ENCODE measurements around the gene CRKL. TPM values are rescaled to one million over a fixed set of nuclear protein-coding genes. Genes with fewer than 3 reads are reported as not detected.
"Not testable (repeated sequence)": the region's sequence is repeated elsewhere in the genome, so short reads cannot be mapped to it uniquely, and the experiment has no call there.

Gene CRKL
- total RNA-seq, 1 experiment from 2014 or later = 35.4 TPM

GRCh38 chr22:20937031-20937793 lies 20.0 kb downstream of the CRKL start:
- no peak for TF ChIP-seq EZH2 (IDR thresholded peaks at IDR 0.05; ENCODE audit: low read length, unreplicated experiment)
- no peak for TF ChIP-seq CTCF (conservative IDR thresholded peaks at IDR 0.05; ENCODE audit: low read depth, low read length)
- TF ChIP-seq EZH2phosphoT487 (IDR thresholded peaks at IDR 0.05; ENCODE audit: borderline replicate concordance, low read length) = no peak
- CTCF ChIA-PET = no interaction called here
- no peaks in the 10 kb centered on the region for H3K9me2 ChIP-seq (replicated peaks; ENCODE audit: low read length)
- H3K9ac ChIP-seq (ENCODE audit: low read length) = no peak overlapping the region
- H3K36me3 ChIP-seq (ENCODE audit: low read depth, low read length) = peaks cover 6% of the 10 kb centered on the region
- no peaks in the 10 kb centered on the region for H3F3A ChIP-seq (ENCODE audit: low read length, unreplicated experiment)
- peaks cover 51% of the 10 kb centered on the region for H4K20me1 ChIP-seq (ENCODE audit: low read length)
- H3K4me3 ChIP-seq (ENCODE audit: low read length) = no peak overlapping the region
- no TSS peak for BruUV-seq (replicated peaks)
- POLR2A ChIA-PET (ENCODE audit: unreplicated experiment) = interaction anchor here (0.6 kb wide), 1 partner anchor 115 kb away, joined by 3 read pairs; no protein-coding TSS in a partner anchor
- no peak overlapping the region for H3K27ac ChIP-seq (ENCODE audit: low read length)
- no peaks in the 10 kb centered on the region for H3K9me3 ChIP-seq (ENCODE audit: low read length)
- H3K27me3 ChIP-seq (ENCODE audit: low read length) = no peaks in the 10 kb centered on the region
- DNase-seq (no peak), ATAC-seq (no peak; the same call in 1 of the 2 replicates)
- intact Hi-C loops (cut with micrococcal nuclease) = no loop called here
- no peak overlapping the region for H3K4me2 ChIP-seq (ENCODE audit: low read length)
- no peaks in the 10 kb centered on the region for H3K4me1 ChIP-seq (ENCODE audit: insufficient read depth, low read length)
- peaks cover 97% of the 10 kb centered on the region for H3K79me2 ChIP-seq (ENCODE audit: low read length)
- H2AFZ ChIP-seq (ENCODE audit: low read length) = no peak overlapping the region

GRCh38 chr22:20937794-20938671 lies 20.8 kb downstream of the CRKL start:
- peaks cover 6% of the 10 kb centered on the region for H3K36me3 ChIP-seq (ENCODE audit: low read depth, low read length)

DNA sequence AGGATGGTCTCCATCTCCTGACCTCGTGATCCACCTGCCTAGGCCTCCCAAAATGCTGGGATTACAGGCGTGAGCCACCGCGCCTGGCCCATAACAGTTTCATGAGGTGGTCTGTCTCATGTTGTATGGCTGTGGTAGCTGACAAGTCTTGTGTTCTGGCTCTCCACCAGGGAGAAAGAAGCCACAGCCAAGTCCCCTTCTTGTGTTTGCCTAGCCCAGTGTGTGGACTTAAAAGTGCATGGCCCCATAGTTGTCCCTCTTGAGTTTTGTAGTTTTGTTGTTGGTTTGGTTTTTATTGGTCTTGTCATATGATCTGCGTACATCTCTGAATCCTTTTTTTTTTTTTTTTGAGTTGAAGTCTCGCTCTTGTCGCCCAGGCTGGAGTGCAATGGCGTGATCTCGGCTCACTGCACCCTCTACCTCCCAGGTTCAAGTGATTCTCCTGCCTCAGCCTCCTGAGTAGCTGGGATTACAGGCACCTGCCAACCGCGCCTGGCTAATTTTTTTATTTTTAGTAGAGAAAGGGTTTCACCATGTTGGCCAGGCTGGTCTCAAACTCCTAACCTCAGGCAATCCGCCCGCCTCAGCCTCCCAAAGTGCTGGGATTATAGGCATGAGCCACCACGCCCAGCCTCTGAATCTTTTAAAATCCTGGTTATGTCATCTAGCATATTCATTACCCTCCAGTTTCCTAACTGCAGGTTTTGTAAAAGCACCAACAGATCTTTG lies 22.4 kb downstream of the CRKL start:
- POLR2A ChIA-PET (ENCODE audit: unreplicated experiment) = not testable (repeated sequence)

More at GRCh38 chr22:20937794-20938671, 20.8 kb downstream of the CRKL start:
- intact Hi-C loops (cut with micrococcal nuclease) = no loop called here
- Histone ChIP-seq H3K27ac (ENCODE audit: low read length) (no peak overlapping the region), H3K9ac (ENCODE audit: low read length) (no peak overlapping the region), H4K20me1 (ENCODE audit: low read length) (peaks cover 54% of the 10 kb centered on the region), H3K4me1 (ENCODE audit: insufficient read depth, low read length) (no peaks in the 10 kb centered on the region), H3F3A (ENCODE audit: low read length, unreplicated experiment) (no peaks in the 10 kb centered on the region), H3K27me3 (ENCODE audit: low read length) (no peaks in the 10 kb centered on the region), H3K4me3 (ENCODE audit: low read length) (no peak overlapping the region), H3K9me3 (ENCODE audit: low read length) (no peaks in the 10 kb centered on the region), H3K79me2 (ENCODE audit: low read length) (peaks cover 97% of the 10 kb centered on the region), H2AFZ (ENCODE audit: low read length) (no peak overlapping the region), H3K4me2 (ENCODE audit: low read length) (no peak overlapping the region), H3K9me2 (replicated peaks; ENCODE audit: low read length) (no peaks in the 10 kb centered on the region)
- ATAC-seq (no peak), DNase-seq (no peak)
- TF ChIP-seq EZH2phosphoT487 (IDR thresholded peaks at IDR 0.05; ENCODE audit: borderline replicate concordance, low read length) = no peak
- TF ChIP-seq EZH2 (IDR thresholded peaks at IDR 0.05; ENCODE audit: low read length, unreplicated experiment) = no peak
- no peak for TF ChIP-seq CTCF (conservative IDR thresholded peaks at IDR 0.05; ENCODE audit: low read depth, low read length)
- ChIA-PET POLR2A (ENCODE audit: unreplicated experiment) (no interaction called here), CTCF (no interaction called here)
- no TSS peak for BruUV-seq (replicated peaks)

More for the DNA sequence above, 22.4 kb downstream of the CRKL start:
- ATAC-seq; H3K27me3 ChIP-seq (ENCODE audit: low read length); H3F3A ChIP-seq (ENCODE audit: low read length, unreplicated experiment); H3K9me2 ChIP-seq (replicated peaks; ENCODE audit: low read length); CTCF ChIA-PET; H3K4me2 ChIP-seq (ENCODE audit: low read length); BruUV-seq (replicated peaks); H3K4me3 ChIP-seq (ENCODE audit: low read length); H3K9ac ChIP-seq (ENCODE audit: low read length); DNase-seq; intact Hi-C loops (cut with micrococcal nuclease); H3K27ac ChIP-seq (ENCODE audit: low read length); H3K36me3 ChIP-seq (ENCODE audit: low read depth, low read length); H2AFZ ChIP-seq (ENCODE audit: low read length); H3K9me3 ChIP-seq (ENCODE audit: low read length); H3K4me1 ChIP-seq (ENCODE audit: insufficient read depth, low read length): not testable (repeated sequence)
- H3K79me2 ChIP-seq (ENCODE audit: low read length) = peaks cover 98% of the 10 kb centered on the region
- peaks cover 64% of the 10 kb centered on the region for H4K20me1 ChIP-seq (ENCODE audit: low read length)
